Raji (cell line): ENCODE measurements around the gene NSD1.

Source experiments
- POLR2A ChIP-seq: IDR thresholded peaks from 2 replicates; pipeline ENCODE4 v1.6.1; 2011; ENCODE audit warnings: low read depth, low read length, control low read depth; ENCODE audit not compliant: insufficient read depth

Gene NSD1

DNA sequence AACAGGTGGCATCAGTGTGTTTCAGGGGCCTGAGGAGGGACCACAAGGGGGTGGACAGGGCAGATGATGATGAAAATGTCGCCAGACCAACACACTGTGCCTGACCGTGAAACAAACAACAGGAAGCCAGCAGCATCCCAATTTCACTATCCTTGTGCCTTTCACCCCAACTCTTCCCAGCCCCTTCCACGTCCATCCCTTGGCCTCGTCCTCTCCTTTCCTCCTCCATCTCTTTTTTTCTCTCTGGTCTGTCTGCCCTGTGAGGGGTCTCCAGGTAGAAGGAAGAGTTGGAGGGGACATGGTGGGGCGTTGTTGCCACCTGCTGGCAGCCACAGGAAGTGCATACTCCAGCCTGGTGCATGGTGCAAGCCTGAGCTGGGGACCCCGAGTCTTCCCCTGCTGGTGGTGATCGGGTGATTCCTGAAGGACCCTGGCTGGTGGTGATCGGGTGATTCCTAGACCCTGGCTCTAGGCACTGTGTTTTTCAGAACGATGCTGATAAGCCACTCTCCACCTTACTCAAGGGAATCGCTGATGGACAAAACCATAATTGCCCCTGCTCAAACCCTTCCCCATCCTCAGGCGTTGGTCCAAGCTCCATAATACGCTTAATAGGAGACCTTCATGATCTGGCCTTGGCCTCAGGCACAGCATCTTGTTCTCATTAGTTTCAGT is 21.7 kb upstream of the NSD1 start:
- TF ChIP-seq POLR2A: no peak

DNA sequence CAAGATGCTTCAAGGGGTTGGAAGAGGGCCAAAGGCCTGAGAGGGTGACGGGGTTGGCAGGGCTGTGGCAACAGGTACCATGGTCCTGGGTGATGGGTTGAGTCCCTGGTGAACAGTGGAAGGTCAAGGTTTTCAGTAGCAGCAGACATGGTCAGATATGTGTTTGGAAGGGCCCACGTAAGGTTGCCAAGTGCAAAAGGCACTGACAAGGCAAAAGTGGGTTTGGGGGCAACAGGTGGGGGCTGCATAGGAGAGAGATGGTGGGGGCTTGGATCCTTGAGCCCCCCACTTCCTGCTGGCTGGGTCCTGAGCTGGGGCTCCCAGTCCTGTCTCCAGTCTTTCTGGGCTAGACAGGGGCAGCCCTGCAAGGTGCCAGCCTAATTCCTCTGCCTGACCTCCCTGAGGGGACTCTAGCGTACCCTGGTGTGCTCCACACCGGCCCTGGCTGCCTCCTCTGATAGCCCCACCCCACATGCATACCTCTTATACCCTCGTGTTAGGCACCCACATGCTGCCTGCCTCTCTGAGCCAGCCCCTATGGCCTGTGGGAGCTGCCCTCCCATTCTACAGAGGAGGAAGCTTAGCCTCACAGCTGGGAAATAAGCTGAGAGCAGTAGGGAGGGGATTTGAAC is 20.9 kb upstream of the NSD1 start:
- no peak for TF ChIP-seq POLR2A

DNA sequence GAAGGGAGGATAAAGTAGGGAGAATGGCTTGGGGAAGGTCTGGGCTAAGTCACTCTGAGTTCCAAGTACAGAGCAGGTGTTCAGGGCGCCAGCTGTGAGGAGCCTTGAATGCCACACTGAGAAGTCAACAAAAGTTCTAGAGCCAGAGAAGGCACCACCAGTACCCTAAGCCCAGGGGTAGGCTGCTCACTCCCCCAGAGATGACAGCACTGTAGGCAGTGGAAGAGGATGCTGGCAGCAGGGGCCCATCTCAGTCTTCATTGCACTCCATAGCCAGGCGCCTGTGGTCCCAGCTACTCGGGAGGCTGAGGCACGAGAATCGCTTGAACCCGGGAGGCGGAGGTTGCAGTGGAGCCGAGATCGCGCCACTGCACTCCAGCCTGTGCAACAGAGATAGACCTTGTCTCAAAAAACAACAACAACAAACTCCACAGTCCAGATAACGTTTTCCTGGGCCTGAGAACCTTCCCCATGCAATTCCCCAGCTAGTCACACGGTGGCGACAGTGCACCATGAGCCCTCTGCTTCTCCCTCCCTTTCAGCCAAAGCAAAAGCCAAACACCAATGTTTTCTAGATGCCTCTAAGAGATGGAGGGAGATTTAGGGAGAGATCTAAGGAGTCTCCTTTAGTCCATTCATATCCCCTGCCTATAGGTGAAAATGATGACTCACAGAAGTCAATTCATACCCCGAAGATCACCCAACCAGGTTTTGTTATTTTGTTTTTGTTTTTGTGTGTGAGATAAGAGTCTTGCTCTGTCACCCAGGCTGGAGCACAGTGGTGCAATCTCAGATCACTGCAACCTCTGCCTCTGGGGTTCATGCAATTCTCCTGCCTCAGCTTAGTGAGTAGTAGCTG is 19.8 kb upstream of the NSD1 start:
- no peak for TF ChIP-seq POLR2A

DNA sequence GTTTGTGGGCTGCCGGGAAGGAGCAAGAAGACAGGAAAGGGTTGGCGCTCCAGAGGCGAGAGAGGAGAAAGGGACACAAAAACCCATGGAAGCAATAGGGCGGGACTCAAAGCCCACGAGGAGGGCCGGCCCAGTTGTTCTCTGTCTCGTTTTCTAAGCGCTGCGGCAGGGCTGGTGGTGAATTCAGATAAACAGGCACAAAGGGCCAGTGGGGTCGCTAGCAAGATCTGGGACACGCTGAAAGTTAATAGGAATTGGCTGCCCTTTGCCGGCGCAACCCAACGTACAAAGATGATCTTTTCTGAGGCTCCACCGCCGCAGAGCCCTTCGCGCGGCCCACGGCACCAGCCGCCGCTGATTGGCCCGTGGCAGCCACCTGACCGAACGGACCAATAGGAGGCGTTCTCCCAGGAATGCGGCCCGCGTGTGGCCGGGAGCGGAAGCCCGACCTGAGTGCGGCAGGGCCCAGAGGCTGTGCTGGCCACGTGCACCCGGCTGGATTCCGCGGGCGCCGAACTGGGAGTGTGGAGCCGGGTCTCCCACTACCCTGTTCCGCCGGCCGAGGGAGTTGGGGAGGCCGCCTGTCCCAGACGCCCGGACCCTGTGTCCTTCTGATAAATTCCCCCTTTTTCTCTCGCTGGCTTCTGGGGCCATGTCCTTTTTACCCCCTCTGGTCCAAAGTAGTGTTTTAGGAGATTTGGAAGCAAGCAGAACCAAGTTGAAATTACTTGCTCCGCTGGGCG is 16.8 kb upstream of the NSD1 start:
- no peak for TF ChIP-seq POLR2A

DNA sequence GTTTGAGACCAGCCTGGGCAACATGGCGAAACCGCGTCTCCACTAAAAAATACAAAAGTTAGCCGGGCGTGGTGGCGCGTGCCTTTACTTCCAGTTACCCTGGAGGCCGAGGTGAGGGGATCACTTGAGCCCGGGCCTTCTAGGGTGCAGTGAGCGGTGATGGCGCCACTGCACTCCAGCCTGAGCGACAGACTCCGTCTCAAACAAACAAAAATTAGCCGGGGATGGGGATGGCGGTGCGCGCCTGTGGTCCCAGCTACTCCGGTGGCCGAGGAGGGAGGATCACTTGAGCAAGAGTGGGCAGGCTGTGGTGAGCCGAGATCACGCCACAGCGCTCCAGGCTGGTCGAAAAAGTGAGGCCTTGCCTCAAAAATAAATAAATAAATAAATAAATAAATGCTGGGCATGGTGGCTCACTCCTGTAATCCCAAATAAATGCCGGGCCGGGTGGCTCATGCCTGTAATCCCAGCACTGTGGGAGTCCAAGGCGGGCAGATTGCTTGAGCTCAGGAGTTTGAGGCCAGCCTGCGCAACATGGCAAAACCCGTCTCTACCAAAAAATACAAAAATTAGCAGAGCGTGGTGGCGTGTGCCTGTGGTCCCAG is 16.0 kb upstream of the NSD1 start:
- TF ChIP-seq POLR2A: no peak

DNA sequence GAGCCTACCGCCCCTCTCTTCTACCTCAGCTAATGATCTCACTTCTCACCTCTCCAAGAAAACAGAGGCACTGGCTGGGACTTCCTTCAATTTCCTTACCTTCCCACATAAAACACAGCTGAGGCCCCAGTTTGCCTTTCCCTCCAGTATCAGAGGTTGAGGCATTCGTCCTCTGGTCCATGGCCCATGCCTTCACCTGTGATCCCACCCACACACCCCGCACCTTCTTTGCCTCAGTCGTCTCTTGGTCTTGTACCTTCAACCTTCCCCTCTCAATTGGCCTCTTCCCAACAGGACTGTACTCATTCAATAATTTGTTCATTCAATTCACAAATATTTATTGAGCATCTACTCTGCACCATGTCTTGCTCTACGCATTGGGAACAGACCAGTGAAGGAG is 11.0 kb upstream of the NSD1 start:
- no peak for TF ChIP-seq POLR2A

DNA sequence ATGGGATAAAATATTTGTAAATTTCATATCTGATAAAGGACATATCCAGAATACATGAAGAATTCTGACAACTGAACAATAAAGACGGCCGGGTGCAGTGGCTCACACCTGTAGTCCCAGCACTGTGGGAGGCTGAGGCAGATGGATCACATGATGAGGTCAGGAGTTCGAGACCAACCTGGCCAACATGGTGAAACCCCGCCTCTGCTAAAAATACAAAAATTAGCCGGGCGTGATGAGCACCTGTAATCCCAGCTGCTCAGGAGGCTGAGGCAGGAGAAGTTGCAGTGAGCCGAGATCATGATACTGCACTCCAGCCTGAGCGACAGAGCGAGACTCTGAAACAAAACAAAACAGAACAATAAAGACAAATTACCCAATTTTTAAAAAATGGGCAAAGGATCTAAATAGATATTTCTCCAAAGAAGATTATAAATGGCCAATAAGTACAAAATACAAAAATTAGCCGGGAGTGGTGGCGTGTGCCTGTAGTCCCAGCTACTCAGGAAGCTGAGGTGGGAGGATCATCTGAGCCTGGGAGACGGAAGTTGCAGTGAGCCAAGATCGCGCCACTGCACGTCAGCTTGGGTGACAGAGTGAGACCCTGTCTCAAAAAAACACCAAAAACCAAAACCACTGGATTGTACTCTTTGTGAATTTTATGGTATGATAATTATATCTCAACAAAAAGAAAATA is 9.6 kb upstream of the NSD1 start:
- TF ChIP-seq POLR2A: peak; percentile 63

DNA sequence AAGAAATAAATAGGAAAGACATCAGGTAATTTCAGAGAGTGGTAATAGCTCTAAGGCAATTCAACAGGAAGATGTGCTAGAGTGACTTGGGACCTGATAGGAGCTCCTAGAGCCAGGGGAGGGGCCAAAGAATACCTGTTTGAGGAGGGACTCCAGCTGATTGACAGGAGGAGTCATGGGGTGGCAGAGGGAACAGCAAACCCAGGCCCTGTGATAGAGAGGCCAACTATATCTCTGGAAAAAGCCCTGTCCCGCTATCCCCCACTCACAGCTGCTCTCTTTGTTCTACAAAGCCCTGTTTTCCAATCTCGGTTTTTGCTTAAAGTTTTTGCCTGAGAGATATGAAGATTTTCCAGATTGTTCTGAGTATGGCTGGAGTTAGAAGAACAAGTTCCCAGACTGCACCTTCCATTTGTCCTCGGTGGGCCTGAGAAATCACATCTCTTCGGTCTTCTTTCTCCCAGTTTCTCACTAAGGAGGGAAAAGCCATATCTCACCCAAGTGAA is 9.0 kb upstream of the NSD1 start:
- TF ChIP-seq POLR2A: peak; percentile 38

DNA sequence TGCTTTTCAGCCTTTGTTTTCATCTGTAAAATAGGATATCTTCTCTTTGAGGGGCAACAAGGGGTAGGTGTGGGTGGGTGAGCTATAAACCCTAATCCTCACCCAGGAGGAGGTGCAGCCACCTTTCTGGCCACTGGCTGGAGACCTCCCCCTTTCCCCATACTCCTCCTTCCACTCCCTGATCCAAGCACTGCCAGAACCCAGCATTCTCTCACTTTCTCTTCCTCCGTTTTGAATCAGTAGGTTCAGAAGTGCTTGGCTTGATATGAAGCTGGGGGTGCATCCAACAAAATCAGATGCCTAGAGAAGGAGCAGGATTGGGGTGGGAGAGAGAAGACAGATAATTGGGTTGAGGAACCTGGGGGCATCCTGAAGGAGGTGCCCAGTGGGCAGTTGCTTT is 6.8 kb upstream of the NSD1 start:
- no peak for TF ChIP-seq POLR2A

DNA sequence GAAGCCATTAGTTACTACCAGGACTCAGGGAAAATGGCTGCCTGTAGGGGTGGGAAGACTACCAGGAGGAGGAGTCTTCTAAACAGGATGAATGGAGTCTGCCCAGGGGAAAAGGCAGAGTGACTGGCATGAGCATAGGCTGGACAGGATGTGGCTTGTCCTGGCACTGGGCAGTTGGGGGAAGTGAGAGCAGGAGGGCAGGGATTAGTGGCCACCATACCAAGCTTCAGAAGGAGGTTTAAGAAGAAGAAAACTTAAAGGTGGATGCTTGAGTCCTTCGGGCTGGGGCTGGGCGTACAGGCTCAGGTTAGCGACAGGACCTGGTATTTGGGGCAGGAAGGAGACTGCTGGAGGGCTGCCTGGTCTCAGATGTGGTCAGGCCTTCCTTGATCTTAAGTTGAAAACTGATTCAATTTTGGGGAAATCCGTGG is 5.0 kb upstream of the NSD1 start:
- TF ChIP-seq POLR2A: no peak

DNA sequence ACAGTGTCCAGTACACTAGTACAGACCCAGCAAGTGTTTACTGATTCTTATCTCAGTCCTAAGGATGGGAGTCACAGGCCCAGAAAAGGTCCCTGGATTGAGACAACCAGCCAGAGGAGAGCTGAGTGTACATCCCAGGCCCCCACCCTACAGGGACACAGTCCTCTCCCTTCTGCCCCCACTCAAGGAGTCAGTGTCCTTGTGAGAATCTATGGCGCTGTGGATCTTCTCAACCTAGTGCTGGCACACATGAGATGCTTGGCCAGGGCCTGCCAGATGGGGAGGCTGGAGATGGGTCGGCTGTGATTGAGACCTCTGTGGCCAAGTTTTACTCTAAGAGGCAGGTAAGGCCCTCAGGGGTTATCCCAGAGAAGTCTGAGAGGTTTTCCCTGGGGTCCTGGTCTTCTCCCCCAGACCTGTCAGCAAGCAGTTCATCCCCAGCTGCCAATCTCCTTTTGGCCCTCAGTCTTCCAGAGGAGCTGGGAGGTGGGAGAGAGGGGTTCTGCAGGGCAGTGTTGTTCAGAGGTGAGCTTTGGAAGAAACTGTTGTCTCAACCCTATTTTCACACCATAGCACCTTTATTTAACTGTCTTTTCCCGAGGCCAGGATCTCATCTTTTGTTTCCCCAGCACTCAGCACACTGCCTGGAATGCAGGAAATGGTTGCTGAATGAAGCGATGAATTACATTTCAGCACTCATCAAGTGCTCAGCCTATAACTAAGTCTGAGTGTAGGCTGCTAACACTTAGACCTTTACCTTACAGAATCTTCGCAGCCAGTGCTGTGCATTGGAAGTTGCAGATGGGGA is 3.2 kb upstream of the NSD1 start:
- no peak for TF ChIP-seq POLR2A

DNA sequence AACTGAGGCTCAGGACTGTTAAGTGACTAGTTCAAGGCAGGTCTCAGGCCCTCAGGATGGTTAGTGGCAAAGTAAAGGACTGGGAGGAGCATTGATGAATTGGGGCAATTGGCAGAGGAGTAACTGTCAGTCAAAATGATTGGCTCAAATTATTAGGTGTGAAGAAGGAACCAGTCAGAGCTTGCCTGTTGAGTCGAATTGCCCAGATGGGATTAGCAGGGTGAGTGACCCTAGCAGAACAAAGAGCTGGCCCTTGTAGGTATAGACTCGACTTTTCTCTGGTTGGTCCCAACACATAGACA is 2.6 kb upstream of the NSD1 start:
- TF ChIP-seq POLR2A: no peak

DNA sequence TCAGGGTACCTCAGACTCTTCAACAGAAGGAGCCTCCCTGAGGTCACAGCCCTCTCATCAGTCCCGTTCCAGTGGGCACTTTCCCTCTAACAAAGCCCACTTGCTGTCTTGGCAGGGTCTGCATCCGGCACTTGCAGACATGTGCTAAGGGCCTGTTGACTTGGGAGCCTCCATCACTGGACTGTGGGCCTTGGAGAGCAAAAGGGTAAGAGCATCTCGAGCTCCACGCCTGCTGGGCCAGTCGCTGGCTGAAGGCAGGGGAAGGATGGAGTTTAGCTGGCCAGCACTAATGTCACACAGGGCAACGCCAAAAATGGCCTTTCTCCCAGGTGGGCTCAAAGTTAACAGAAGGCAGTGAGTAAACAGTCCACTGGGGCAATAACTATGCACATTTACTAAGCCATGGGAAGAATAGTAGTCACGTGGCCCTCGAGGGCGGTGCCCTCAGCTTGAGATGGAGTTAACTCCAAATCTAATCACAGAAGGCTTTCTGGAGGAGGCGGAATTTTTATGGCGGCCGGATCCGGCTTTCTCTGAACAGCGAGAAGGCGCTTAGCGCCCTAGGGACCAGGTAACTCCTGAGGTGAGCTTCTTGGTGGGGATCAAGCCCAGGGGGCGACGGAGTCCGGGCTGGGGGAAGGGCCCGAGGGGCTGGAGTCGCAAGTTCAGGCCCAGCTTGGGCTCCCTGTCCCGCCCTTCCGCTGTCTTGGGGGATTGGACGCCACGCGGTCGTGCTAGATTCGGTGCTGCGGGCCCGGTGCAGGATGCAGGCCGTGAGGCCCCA is 2.0 kb upstream of the NSD1 start:
- TF ChIP-seq POLR2A: no peak
